Suprapubic skin (tissue), 4 donors: ENCODE measurements around the gene SCARB1. TPM values are rescaled to one million over a fixed set of nuclear protein-coding genes. Genes with fewer than 3 reads are reported as not detected.
A peak's percentile ranks its signal among the peaks of the same experiment; 100 is the strongest.

Experiments
- DNase-seq, 2 donors: peaks; one replicate each; pipeline ENCODE4 v3.0.0-alpha.2; 2019; ENCODE audit warnings: low spot score in 2 of 2
- H3K27ac ChIP-seq: fragments of 200-600 bp; sonication (generic); one replicate; pipeline ENCODE4 v1.5.1; 2019
- H3K27me3 ChIP-seq: fragments of 200-600 bp; sonication (generic); one replicate; pipeline ENCODE4 v1.5.1; 2019
- H3K36me3 ChIP-seq: fragments of 200-600 bp; sonication (generic); one replicate; pipeline ENCODE4 v1.5.1; 2019
- H3K4me1 ChIP-seq: fragments of 200-600 bp; sonication (generic); one replicate; pipeline ENCODE4 v1.5.1; 2019
- H3K4me3 ChIP-seq: fragments of 200-600 bp; sonication (generic); one replicate; pipeline ENCODE4 v1.5.1; 2019; ENCODE audit warnings: mild to moderate bottlenecking
- H3K9me3 ChIP-seq: fragments of 200-600 bp; sonication (generic); one replicate; pipeline ENCODE4 v1.5.1; 2019
- EP300 ChIP-seq: sonication (generic); formaldehyde crosslinking; IDR thresholded peaks from one replicate; pipeline ENCODE4 v1.6.1; 2017; ENCODE audit warnings: antibody characterized with exemption
- POLR2A ChIP-seq, 2 donors: fragments of 450-650 bp; IDR thresholded peaks; one replicate each; pipeline ENCODE4 v1.6.1; 2017; ENCODE audit warnings: antibody characterized with exemption in 2 of 2, mild to moderate bottlenecking in 2 of 2, moderate library complexity in 2 of 2
- POLR2AphosphoS5 ChIP-seq, 3 donors: sonication (generic); formaldehyde crosslinking; IDR thresholded peaks; one replicate each; pipeline ENCODE4 v1.6.1; 2017; ENCODE audit warnings: antibody characterized with exemption in 3 of 3
- WGBS: methylation state at CpG from one replicate; pipeline ENCODE4 v1.1.5; 2018; 5-methylcytosine and 5-hydroxymethylcytosine counted together
- total RNA-seq, 4 donors: library from RNA; depleted of rRNA; stranded (reverse); fragments of >200 nt; gene quantifications; one replicate each; pipeline ENCODE4 v1.1.0, GENCODE V29; 2016
- TF ChIP-seq, protein P1 (sequence below), 2 donors: fragments of 200-600 bp in 1 of 2; fragments of 450-650 bp in 1 of 2; sonication (generic) in 1 of 2; IDR thresholded peaks; one replicate each; pipeline ENCODE4 v1.5.1; 2016 to 2019; ENCODE audit warnings: antibody characterized with exemption in 2 of 2, mild to moderate bottlenecking in 1 of 2, moderate library complexity in 1 of 2

Gene SCARB1
- total RNA-seq, 4 donors from 2014 or later: 25.6 to 38.1 (median 29.0) TPM

DNA sequence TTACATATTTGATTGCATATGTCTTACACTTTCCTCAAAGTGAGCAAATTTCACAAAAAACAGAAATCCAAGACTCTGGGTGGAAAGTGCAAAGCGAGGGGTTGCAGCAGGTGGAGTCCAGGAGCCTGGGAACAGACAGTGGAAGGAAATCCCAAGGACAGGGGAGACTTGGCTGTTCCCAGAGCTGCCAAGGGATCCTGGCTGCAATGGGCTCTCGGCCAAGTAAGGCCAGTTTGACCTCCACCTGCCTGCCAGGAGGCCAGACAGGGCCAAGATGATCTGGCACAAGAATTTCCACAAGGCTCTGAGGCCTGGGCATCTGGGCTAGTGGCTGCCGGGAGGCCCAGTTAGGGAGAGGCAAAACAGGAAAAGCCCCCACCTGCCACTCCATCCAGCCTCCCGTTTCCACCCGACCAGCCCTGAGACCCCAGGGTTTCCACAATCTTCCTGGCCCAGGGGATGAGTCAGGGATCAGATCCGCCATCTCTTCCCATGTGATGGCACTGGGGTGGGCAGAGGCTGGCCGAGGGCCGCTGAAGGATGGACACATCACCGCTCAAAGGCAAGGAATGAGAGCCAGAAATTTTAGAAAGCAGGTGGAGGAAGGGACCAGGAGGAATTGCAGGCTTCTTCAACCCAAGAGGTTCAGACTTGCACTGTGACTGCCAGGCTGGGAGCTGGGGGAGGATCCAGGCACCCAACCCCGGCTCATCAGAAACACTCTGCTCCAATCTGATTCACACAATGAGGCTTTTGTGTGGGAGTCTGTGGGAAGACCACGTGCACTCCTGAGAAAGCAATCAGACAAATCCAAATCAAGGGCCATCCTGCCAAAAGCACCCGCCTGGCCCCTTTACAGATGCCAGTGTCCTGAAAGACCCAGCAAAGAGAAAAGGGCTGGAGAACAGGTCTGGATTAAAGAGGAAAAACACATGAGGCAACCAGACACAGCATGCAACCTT is 16.3 kb downstream of the SCARB1 start:
- no peaks in the 10 kb centered on the region for H3K36me3 ChIP-seq
- TF ChIP-seq EP300: no peak
- TF ChIP-seq POLR2AphosphoS5 (IDR thresholded peaks at IDR 0.05): no peak
- TF ChIP-seq POLR2A (IDR thresholded peaks at IDR 0.05): no peak
- TF ChIP-seq, protein P1, sequence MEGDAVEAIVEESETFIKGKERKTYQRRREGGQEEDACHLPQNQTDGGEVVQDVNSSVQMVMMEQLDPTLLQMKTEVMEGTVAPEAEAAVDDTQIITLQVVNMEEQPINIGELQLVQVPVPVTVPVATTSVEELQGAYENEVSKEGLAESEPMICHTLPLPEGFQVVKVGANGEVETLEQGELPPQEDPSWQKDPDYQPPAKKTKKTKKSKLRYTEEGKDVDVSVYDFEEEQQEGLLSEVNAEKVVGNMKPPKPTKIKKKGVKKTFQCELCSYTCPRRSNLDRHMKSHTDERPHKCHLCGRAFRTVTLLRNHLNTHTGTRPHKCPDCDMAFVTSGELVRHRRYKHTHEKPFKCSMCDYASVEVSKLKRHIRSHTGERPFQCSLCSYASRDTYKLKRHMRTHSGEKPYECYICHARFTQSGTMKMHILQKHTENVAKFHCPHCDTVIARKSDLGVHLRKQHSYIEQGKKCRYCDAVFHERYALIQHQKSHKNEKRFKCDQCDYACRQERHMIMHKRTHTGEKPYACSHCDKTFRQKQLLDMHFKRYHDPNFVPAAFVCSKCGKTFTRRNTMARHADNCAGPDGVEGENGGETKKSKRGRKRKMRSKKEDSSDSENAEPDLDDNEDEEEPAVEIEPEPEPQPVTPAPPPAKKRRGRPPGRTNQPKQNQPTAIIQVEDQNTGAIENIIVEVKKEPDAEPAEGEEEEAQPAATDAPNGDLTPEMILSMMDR (IDR thresholded peaks at IDR 0.05): no peak
- no peak overlapping the region for H3K4me3 ChIP-seq
- DNase-seq: no peak
- WGBS: 57% methylated on average over 11 of the region's 12 CpGs
- H3K27ac ChIP-seq: peak overlapping the region; percentile 36
- peaks cover 26% of the 10 kb centered on the region for H3K4me1 ChIP-seq
- H3K9me3 ChIP-seq: no peaks in the 10 kb centered on the region
- no peaks in the 10 kb centered on the region for H3K27me3 ChIP-seq

- 92% methylated on average over 37 of the region's 37 CpGs for WGBS
- TF ChIP-seq, protein P1 (IDR thresholded peaks at IDR 0.05): no peak
- no peak for TF ChIP-seq POLR2A (IDR thresholded peaks at IDR 0.05)
- no peak for TF ChIP-seq EP300
- TF ChIP-seq POLR2AphosphoS5 (IDR thresholded peaks at IDR 0.05): no peak
- H3K4me1 ChIP-seq: peaks cover 33% of the 10 kb centered on the region
- H3K36me3 ChIP-seq: no peaks in the 10 kb centered on the region
- H3K27me3 ChIP-seq: no peaks in the 10 kb centered on the region
- H3K4me3 ChIP-seq: no peak overlapping the region
- no peaks in the 10 kb centered on the region for H3K9me3 ChIP-seq
- no peak overlapping the region for H3K27ac ChIP-seq
- no peak for DNase-seq
Observed at GRCh38 chr12:124844411-124845397, 19.0 kb downstream of the SCARB1 start.

DNA sequence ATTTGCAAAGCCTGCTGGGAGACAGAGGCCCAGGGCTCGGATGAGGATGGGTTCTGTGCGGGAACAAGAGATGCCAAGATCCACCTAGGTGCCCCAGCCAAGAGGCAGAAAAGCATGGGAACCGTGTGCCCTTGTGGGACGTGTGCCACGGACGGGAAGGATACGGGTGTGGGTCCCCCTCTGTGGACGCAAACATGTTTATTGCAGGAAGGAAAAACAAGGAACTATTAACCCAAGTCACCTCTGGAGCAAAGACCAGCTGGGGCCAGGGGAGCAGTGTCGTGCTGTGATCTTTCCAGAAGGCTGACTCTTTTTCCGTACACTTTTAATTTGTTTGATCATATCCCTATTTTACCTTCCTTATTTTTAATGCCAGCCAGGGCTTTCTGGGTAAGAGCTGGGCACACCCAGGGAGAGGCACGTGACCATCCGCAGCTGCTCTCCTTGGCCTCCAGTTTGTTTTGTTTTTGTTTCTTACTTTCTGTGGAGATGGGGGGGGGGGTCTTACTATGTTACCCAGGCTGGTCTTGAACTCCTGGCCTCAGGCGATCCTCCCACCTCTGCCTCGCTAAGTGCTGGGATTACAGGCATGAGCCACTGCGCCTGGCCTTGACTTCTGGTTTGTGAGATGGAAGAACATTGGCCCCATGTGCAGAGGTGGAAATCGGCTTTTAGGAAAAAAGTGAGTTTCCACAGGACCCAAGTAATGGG is 20.7 kb downstream of the SCARB1 start:
- Histone ChIP-seq H3K27ac (peak overlapping the region; percentile 27), H3K9me3 (no peaks in the 10 kb centered on the region)
- WGBS: 41% methylated on average over 16 of the region's 16 CpGs

GRCh38 chr12:124842073-124842749 is 21.5 kb downstream of the SCARB1 start:
- Histone ChIP-seq H3K36me3 (no peaks in the 10 kb centered on the region), H3K27me3 (no peaks in the 10 kb centered on the region), H3K9me3 (no peaks in the 10 kb centered on the region), H3K4me3 (no peak overlapping the region), H3K27ac (peak overlapping the region; percentile 4), H3K4me1 (peaks cover 42% of the 10 kb centered on the region)
- WGBS: 56% methylated on average over 11 of the region's 14 CpGs
- no peak for TF ChIP-seq POLR2AphosphoS5 (IDR thresholded peaks at IDR 0.05)
- TF ChIP-seq, protein P1 (IDR thresholded peaks at IDR 0.05): no peak
- no peak for TF ChIP-seq POLR2A (IDR thresholded peaks at IDR 0.05)
- TF ChIP-seq EP300: no peak
- no peak for DNase-seq

More for the DNA sequence above, 20.7 kb downstream of the SCARB1 start:
- no peaks in the 10 kb centered on the region for H3K36me3 ChIP-seq
- H3K4me3 ChIP-seq: no peak overlapping the region
- TF ChIP-seq, protein P1 (IDR thresholded peaks at IDR 0.05): no peak
- TF ChIP-seq EP300 (no peak), POLR2A (IDR thresholded peaks at IDR 0.05) (no peak), POLR2AphosphoS5 (IDR thresholded peaks at IDR 0.05) (no peak)
- no peaks in the 10 kb centered on the region for H3K27me3 ChIP-seq
- H3K4me1 ChIP-seq: peaks cover 42% of the 10 kb centered on the region
- DNase-seq: no peak
